SU-DHL-6 (cell line): Measurements from ENCODE around the gene PCAT6.

ENCODE experiments used
- H2AFZ ChIP-seq: fragments of 200-600 bp; sonication (generic); 2 replicates; pipeline ENCODE4 v1.6.1; 2014; ENCODE audit warnings: low read depth, mild to moderate bottlenecking, moderate library complexity, mixed read lengths, antibody characterized with exemption, low read length; ENCODE audit not compliant: severe bottlenecking
- H3F3A ChIP-seq: fragments of 200-600 bp; shearing (Covaris generic); 2 replicates; pipeline ENCODE4 v1.6.0; 2016; ENCODE audit warnings: antibody characterized with exemption, mild to moderate bottlenecking; ENCODE audit not compliant: insufficient read depth
- H3K27ac ChIP-seq: fragments of 200-600 bp; sonication (generic); 2 replicates; pipeline ENCODE4 v1.5.1; 2016; ENCODE audit warnings: low read depth, mild to moderate bottlenecking, low read length, moderate library complexity, mixed read lengths
- H3K27me3 ChIP-seq: fragments of 200-600 bp; sonication (generic), shearing (Covaris generic); 2 replicates; pipeline ENCODE4 v1.6.0; 2014; ENCODE audit warnings: mild to moderate bottlenecking, low read length
- H3K36me3 ChIP-seq: fragments of 200-600 bp; sonication (generic); 2 replicates; pipeline ENCODE4 v1.6.1; 2014; ENCODE audit warnings: mild to moderate bottlenecking, low read length, mixed read lengths
- H3K4me2 ChIP-seq: fragments of 300-600, 200-600 bp; shearing (Covaris generic), sonication (generic); 2 replicates; pipeline ENCODE4 v1.6.0; 2014; ENCODE audit warnings: low read length, low read depth, mild to moderate bottlenecking; ENCODE audit not compliant: poor library complexity, severe bottlenecking
- H3K4me3 ChIP-seq: fragments of 200-600 bp; sonication (generic); 2 replicates; pipeline ENCODE4 v1.5.1; 2014; ENCODE audit warnings: antibody characterized with exemption, low read length, mild to moderate bottlenecking, mixed read lengths; ENCODE audit not compliant: insufficient read depth, poor library complexity, severe bottlenecking
- H3K79me2 ChIP-seq: fragments of 200-600 bp; sonication (generic); 2 replicates; pipeline ENCODE4 v1.6.1; 2014; ENCODE audit warnings: mild to moderate bottlenecking, low read length, moderate library complexity; ENCODE audit not compliant: insufficient read depth
- H3K9ac ChIP-seq: fragments of 200-600 bp; sonication (generic); 2 replicates; pipeline ENCODE4 v1.7.0; 2014; ENCODE audit warnings: mild to moderate bottlenecking, low read length
- H3K9me2 ChIP-seq: fragments of 200-600 bp; sonication (generic); replicated peaks from 2 replicates; pipeline ENCODE4 v1.6.1; 2014; ENCODE audit warnings: low read length; ENCODE audit not compliant: insufficient read depth
- H3K9me3 ChIP-seq: fragments of 200-600 bp; sonication (generic); 2 replicates; pipeline ENCODE4 v1.6.1; 2014; ENCODE audit warnings: low read length, mixed read lengths; ENCODE audit not compliant: insufficient read depth
- H4K20me1 ChIP-seq: fragments of 200-600 bp; sonication (generic); 2 replicates; pipeline ENCODE4 v1.6.1; 2014; ENCODE audit warnings: low read depth, mild to moderate bottlenecking, antibody characterized with exemption, low read length, moderate library complexity, mixed read lengths
- CTCF ChIP-seq: fragments of 200-600 bp; sonication (generic); IDR thresholded peaks from one replicate; pipeline ENCODE4 v1.5.1; 2017; ENCODE audit warnings: antibody characterized with exemption, mild to moderate bottlenecking, low read length, moderate library complexity; ENCODE audit not compliant: insufficient read depth, poor library complexity, severe bottlenecking
- EZH2phosphoT487 ChIP-seq: fragments of 200-600 bp; sonication (generic), shearing (Covaris generic); conservative IDR thresholded peaks from 2 replicates; pipeline ENCODE4 v1.6.1; 2018; ENCODE audit warnings: mild to moderate bottlenecking, antibody characterized with exemption, low read length, moderate library complexity, mixed read lengths

Gene PCAT6

GRCh38 chr1:202801175-202801574, 9.6 kb upstream of the PCAT6 start:
- H3K9me2 ChIP-seq = no peaks in the 10 kb centered on the region
- no peaks in the 10 kb centered on the region for H3K36me3 ChIP-seq
- no peaks in the 10 kb centered on the region for H3K9me3 ChIP-seq
- TF ChIP-seq EZH2phosphoT487 (no peak), CTCF (no peak)
- H3F3A ChIP-seq = no peaks in the 10 kb centered on the region
- no peak overlapping the region for H3K9ac ChIP-seq
- no peak overlapping the region for H3K27ac ChIP-seq
- H4K20me1 ChIP-seq = no peaks in the 10 kb centered on the region
- H3K79me2 ChIP-seq = no peaks in the 10 kb centered on the region
- no peak overlapping the region for H3K4me3 ChIP-seq
- no peaks in the 10 kb centered on the region for H3K27me3 ChIP-seq
- no peak overlapping the region for H2AFZ ChIP-seq
- no peak overlapping the region for H3K4me2 ChIP-seq

GRCh38 chr1:202802034-202802433, 8.7 kb upstream of the PCAT6 start:
- Histone ChIP-seq H3K4me2 (no peak overlapping the region), H3K9me3 (no peaks in the 10 kb centered on the region), H3K27me3 (no peaks in the 10 kb centered on the region), H3K9me2 (no peaks in the 10 kb centered on the region), H2AFZ (no peak overlapping the region), H3K4me3 (no peak overlapping the region), H3F3A (no peaks in the 10 kb centered on the region), H3K36me3 (no peaks in the 10 kb centered on the region), H3K79me2 (no peaks in the 10 kb centered on the region), H3K9ac (no peak overlapping the region), H4K20me1 (no peaks in the 10 kb centered on the region), H3K27ac (no peak overlapping the region)
- TF ChIP-seq CTCF (no peak), EZH2phosphoT487 (no peak)

GRCh38 chr1:202802998-202803932, 7.5 kb upstream of the PCAT6 start:
- H3F3A ChIP-seq = no peaks in the 10 kb centered on the region
- H3K9me2 ChIP-seq = no peaks in the 10 kb centered on the region
- H3K27me3 ChIP-seq = no peaks in the 10 kb centered on the region
- no peak overlapping the region for H3K4me3 ChIP-seq
- H3K36me3 ChIP-seq = no peaks in the 10 kb centered on the region
- no peaks in the 10 kb centered on the region for H4K20me1 ChIP-seq
- no peaks in the 10 kb centered on the region for H3K9me3 ChIP-seq
- H2AFZ ChIP-seq = no peak overlapping the region
- no peak overlapping the region for H3K27ac ChIP-seq
- no peak overlapping the region for H3K4me2 ChIP-seq
- H3K9ac ChIP-seq = no peak overlapping the region
- TF ChIP-seq CTCF = no peak
- no peak for TF ChIP-seq EZH2phosphoT487
- H3K79me2 ChIP-seq = no peaks in the 10 kb centered on the region
